T-helper 1 cell (primary cell): ENCODE measurements around the gene TANK.
"Not testable (repeated sequence)": the region's sequence is repeated elsewhere in the genome, so short reads cannot be mapped to it uniquely, and the experiment has no call there.

ENCODE experiments used
- DNase-seq, 5 donors: peaks; one replicate each; pipeline ENCODE4 v3.0.0-alpha.2; 2012 to 2020

TANK gene

DNA sequence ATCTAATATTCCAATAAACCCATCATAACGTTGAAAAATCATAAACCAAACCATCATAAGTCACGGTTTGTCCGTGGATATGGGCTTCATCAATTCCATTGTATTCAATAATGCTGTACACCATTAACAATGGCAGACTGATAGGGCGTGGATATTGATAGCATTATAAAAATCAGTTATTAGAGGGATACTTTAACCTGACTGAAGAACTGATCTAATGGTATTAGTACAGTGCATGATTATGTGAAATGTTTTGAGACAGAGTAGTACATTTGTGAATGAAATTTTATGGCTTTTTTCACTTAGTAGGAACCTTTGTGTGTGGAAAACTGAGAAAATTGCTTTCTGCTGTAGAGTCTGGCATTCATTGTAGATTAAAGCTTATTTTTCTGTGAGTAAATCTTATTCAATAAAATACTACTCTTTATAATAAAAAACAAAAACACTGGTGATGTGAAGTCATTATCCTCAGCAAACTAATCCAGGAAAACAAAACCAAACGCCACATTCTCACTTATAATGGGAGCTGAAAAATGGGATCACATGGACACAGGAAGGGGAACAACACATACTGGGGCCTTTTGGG is 119.1 kb downstream of the TANK start:
- not testable (repeated sequence) for DNase-seq

- DNase-seq, result peak in 3 of 5 donors; percentile 14 to 23 (median 17)
Observed at GRCh38 chr2:161280906-161281323, 120.7 kb downstream of the TANK start.

DNA sequence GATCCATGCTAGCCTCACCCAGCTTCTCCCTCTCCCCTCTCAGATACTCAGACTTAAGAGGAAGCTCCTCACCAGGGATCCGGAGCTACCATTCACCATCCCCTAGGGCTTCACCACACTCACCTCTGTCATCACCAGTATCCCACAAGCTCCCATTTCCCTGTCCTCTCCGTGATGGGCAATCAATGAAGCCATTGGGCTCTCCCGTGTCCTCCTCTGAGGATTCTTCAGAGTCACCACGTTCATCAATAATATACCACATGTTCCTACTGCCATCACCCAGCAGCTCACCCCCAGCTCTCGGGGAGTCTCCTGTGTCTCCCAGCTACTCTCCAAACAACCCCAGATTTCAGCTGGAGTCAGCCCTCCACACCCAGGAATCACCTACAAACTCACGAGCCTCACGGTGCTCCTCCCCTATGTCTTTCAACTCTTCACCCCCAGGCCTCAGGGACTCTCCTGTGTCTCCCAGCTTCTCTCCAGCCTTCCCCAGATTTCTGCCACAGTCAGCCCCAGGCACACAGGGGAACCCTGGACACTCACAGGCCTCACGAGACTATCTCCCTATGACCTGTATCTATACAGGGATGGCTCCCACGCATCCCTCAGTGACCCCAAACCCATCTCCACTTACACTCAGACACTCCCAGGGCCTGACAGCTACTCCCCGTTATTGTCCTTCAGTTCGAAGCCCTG is 121.5 kb downstream of the TANK start:
- DNase-seq, result not testable (repeated sequence)

- DNase-seq, result not testable (repeated sequence)
Observed at GRCh38 chr2:161282311-161282644, 122.0 kb downstream of the TANK start.

GRCh38 chr2:161283926-161284325 is 123.7 kb downstream of the TANK start:
- no peak for DNase-seq
